Lung (tissue), 12 donors: ENCODE measurements around the gene TMCC1. TPM values are rescaled to one million over a fixed set of nuclear protein-coding genes. Genes with fewer than 3 reads are reported as not detected.

ENCODE experiments used
- ATAC-seq: fragments of 200-7000 bp; cut with Tn5 transposase; one replicate; pipeline ENCODE4 v1.9.1; 2020; ENCODE audit warnings: moderate number of reproducible peaks; ENCODE audit not compliant: insufficient read depth, low FRiP score
- DNase-seq, 3 donors: peaks; one replicate each; pipeline ENCODE4 v3.0.0-alpha.2; 2013 to 2017
- H3K27ac ChIP-seq, 2 donors: one replicate each; pipeline ENCODE4 v1.5.1; 2013; ENCODE audit warnings: mild to moderate bottlenecking in 2 of 2, moderate library complexity in 2 of 2, control low read depth in 1 of 2, inconsistent platforms in 1 of 2, low read depth in 1 of 2, low read length in 1 of 2
- H3K27me3 ChIP-seq, 3 donors: one replicate each; pipeline ENCODE4 v1.5.1; 2013; ENCODE audit warnings: low read length in 2 of 3; ENCODE audit not compliant: control insufficient read depth in 3 of 3, insufficient read depth in 3 of 3
- H3K36me3 ChIP-seq, 4 donors: one replicate each; pipeline ENCODE4 v1.5.1; 2013; ENCODE audit warnings: low read length in 4 of 4, mild to moderate bottlenecking in 1 of 4, moderate library complexity in 1 of 4; ENCODE audit not compliant: control insufficient read depth in 4 of 4, insufficient read depth in 4 of 4
- H3K4me1 ChIP-seq, 5 donors: one replicate each; pipeline ENCODE4 v1.5.1; 2013; ENCODE audit warnings: low read length in 5 of 5, mild to moderate bottlenecking in 2 of 5, moderate library complexity in 1 of 5; ENCODE audit not compliant: control insufficient read depth in 5 of 5, insufficient read depth in 5 of 5
- H3K4me3 ChIP-seq: one replicate; pipeline ENCODE4 v1.5.1; 2013; ENCODE audit warnings: mild to moderate bottlenecking, control low read depth, moderate library complexity
- H3K9ac ChIP-seq, 2 donors: one replicate each; pipeline ENCODE4 v1.5.1; 2013; ENCODE audit warnings: low read length in 2 of 2, control low read depth in 1 of 2; ENCODE audit not compliant: insufficient read depth in 1 of 2
- H3K9me3 ChIP-seq, 4 donors: one replicate each; pipeline ENCODE4 v1.5.1; 2013; ENCODE audit warnings: low read length in 3 of 4, mild to moderate bottlenecking in 1 of 4, moderate library complexity in 1 of 4; ENCODE audit not compliant: control insufficient read depth in 4 of 4, insufficient read depth in 3 of 4
- WGBS, 2 donors: extraction: QIAGEN DNeasy Blood & Tissue Kit; methylation state at CpG; one replicate each; pipeline ENCODE4 v1.1.7; 2013; 5-methylcytosine and 5-hydroxymethylcytosine counted together
- polyA plus RNA-seq, 2 donors: library from polyadenylated mRNA; stranded (reverse); fragments of 200-250 nt; gene quantifications; one replicate each; pipeline ENCODE4 v1.2.1, GENCODE V29; 2013
- total RNA-seq, 2 donors: library from RNA; depleted of rRNA in 1 of 2; stranded (reverse); fragments of >200 nt in 1 of 2; gene quantifications; one replicate each; pipeline ENCODE4 v1.2.1, GENCODE V29; 2014 to 2021
- TF ChIP-seq, protein P1 (sequence below): IDR thresholded peaks from 2 replicates; pipeline ENCODE4 v1.5.1; 2012; ENCODE audit warnings: mild to moderate bottlenecking; ENCODE audit errors: control extremely low read depth, extremely low read depth
- donor health status: control.
- donor health status: control.
- donor health status: Bipolar disorder and iron deficiency.
- donor health status: healthy.
- donor health status: DM: yes; HTN: yes; CAD: no.

The TMCC1 gene
- total and polyA plus RNA-seq, 4 donors = 8.7 to 39.4 (median 22.8) TPM

DNA sequence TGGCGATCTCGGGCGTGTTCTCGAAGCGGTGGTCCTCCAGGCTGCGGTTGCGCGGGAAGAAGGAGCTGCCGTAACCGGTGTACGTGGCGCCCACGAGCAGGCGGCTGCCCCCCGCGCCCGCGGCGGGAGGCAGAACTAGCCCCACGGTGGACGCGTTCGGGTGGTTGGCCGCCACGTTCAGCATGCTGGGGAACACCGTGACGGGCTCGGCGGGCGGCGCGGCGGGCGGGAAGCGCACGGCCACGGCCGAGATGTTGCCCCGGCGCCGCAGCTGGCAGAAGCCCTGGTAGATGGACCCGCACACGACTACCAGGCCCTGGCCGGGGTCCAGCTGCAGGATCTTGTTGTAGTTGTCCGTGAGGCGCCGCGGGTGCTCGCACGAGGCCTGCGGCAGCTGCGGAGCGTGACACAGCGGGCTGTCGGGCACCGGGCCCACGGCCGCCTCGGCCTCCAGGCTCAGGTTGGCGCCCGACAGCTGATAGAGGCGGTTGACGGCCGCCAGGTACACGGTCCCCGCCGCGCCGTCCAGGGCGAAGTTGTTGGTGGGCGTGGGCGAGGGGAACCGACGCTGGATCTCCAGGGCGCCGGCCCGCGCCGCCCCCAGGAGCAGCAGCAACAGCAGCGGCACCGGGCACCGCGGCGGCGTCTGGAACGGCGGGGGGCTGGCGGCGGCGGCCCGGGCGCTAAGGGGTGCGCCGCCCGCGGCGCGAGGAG, 287.4 kb downstream of the TMCC1 start:
- Histone ChIP-seq H3K27me3 (no peaks in the 10 kb centered on the region), H3K4me1 (peaks cover 0 to 57% (median 32%) of the 10 kb centered on the region in 5 donors), H3K9me3 (no peaks in the 10 kb centered on the region), H3K9ac (no peak overlapping the region), H3K4me3 (peak overlapping the region; percentile 69), H3K27ac (peak overlapping the region; percentile 82 to 91), H3K36me3 (no peaks in the 10 kb centered on the region)
- ATAC-seq (no peak), DNase-seq (peak in 2 of 3 donors; percentile 51 to 52)
- 0 to 1% methylated on average over 67 to 98 of the region's 98 CpGs for WGBS, 2 donors
- TF ChIP-seq, protein P1, sequence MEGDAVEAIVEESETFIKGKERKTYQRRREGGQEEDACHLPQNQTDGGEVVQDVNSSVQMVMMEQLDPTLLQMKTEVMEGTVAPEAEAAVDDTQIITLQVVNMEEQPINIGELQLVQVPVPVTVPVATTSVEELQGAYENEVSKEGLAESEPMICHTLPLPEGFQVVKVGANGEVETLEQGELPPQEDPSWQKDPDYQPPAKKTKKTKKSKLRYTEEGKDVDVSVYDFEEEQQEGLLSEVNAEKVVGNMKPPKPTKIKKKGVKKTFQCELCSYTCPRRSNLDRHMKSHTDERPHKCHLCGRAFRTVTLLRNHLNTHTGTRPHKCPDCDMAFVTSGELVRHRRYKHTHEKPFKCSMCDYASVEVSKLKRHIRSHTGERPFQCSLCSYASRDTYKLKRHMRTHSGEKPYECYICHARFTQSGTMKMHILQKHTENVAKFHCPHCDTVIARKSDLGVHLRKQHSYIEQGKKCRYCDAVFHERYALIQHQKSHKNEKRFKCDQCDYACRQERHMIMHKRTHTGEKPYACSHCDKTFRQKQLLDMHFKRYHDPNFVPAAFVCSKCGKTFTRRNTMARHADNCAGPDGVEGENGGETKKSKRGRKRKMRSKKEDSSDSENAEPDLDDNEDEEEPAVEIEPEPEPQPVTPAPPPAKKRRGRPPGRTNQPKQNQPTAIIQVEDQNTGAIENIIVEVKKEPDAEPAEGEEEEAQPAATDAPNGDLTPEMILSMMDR = no peak

DNA sequence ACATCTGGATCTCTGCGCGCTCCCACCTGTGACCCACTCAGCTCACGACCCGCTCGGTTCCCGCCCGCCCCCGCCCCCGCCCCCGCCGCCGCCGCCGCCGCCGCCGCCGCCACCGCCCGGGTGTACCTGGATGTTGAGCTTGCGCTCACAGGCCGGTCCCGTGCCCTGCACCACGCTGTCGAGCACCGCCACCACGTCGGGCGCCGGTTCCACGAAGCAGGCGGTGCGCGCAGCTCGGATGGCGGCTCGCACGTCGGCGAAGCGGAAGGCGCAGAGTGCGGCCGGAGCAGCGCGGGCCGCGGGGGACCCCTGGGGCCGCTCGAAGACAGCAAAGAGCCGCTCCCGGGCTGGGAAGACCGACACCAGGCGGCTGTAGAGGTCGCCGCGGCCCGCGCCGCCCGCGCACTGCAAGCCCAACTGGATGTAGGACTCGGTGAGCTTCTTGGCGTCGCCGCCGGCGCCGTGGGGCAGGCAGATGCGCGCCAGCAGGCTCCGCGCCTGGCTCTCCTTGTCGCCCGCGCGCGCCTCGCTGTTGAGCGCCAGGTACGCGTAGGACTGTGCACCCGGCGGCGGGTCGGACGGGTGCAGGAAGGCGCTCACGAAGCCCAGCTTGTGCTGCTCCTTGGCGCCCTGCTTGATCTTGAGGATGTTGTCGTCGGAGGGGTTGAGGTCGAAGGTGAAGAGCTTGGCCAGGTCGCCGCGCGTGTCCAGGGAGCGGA, 288.1 kb downstream of the TMCC1 start:
- TF ChIP-seq, protein P1 = no peak
- no peak overlapping the region for H3K9ac ChIP-seq

DNA sequence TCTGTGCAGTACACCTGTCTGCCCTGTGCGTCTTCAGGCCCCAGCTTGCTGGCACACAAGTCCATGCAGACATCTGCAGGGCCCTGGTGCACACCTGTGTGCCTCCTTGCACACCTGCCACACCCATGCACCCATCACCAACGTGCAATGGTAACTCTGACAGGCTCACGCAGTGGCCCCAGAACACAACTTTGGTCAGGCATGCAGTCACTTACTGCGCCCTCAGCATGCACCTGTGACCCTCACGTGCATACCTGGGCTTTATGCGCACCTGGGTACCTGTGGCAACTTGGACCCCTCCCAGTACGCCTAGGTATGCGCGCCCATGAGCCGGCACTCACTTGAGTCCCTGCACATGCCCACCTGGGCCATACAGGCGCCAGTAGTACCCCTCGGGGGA, 288.7 kb downstream of the TMCC1 start:
- ATAC-seq (no peak), DNase-seq (no peak)
- Histone ChIP-seq H3K4me1 (peaks cover 0 to 54% (median 30%) of the 10 kb centered on the region in 5 donors), H3K27me3 (no peaks in the 10 kb centered on the region), H3K9ac (peak overlapping the region in 1 of 2 donors; percentile 70), H3K9me3 (no peaks in the 10 kb centered on the region), H3K36me3 (no peaks in the 10 kb centered on the region), H3K27ac (peak overlapping the region; percentile 46 to 90), H3K4me3 (peak overlapping the region; percentile 73)
- TF ChIP-seq, protein P1 = no peak
- WGBS, 2 donors = 25 to 52% methylated on average over 12 of the region's 12 CpGs

More for the DNA sequence above, 288.1 kb downstream of the TMCC1 start:
- Histone ChIP-seq H3K27ac (peak overlapping the region; percentile 82 to 91), H3K36me3 (no peaks in the 10 kb centered on the region), H3K9me3 (no peaks in the 10 kb centered on the region), H3K27me3 (no peaks in the 10 kb centered on the region), H3K4me1 (peaks cover 0 to 57% (median 32%) of the 10 kb centered on the region in 5 donors), H3K4me3 (peak overlapping the region; percentile 73)
- DNase-seq (peak; percentile 57 to 71 (median 57)), ATAC-seq (peak; percentile 2)
- 1% methylated on average over 71 to 98 of the region's 98 CpGs for WGBS, 2 donors
